Activated CD4-positive, alpha-beta T cell treated with anti-CD3 and anti-CD28 coated beads, Interleukin-2, Interleukin-4, amounts not matched to agents 100 ng/mL and 50 ng/mL, durations not matched to agents 16 hours and 8 hours (primary cell): ENCODE results near the gene LSMEM2.

Experiments
- DNase-seq: peaks from one replicate; pipeline ENCODE4 v3.0.0-alpha.2; 2020; ENCODE audit warnings: low spot score

Gene LSMEM2

GRCh38 chr3:50322386-50323091 is 43.7 kb downstream of the LSMEM2 start, which contains the start of gene HYAL2:
TSS of gene HYAL2 (minus strand) at chr3:50322745. CDS start at chr3:50320489, 2,256 bp downstream.
- no peak for DNase-seq

GRCh38 chr3:50323092-50323600 is 44.3 kb downstream of the LSMEM2 start:
- DNase-seq = no peak

GRCh38 chr3:50323614-50324199 is 44.8 kb downstream of the LSMEM2 start:
- DNase-seq = no peak

- DNase-seq = peak; percentile 64
Measured at GRCh38 chr3:50324351-50325112, 45.6 kb downstream of the LSMEM2 start.

- DNase-seq = no peak
Measured at GRCh38 chr3:50325113-50325480, 46.2 kb downstream of the LSMEM2 start.

GRCh38 chr3:50325497-50326181 is 46.8 kb downstream of the LSMEM2 start:
- DNase-seq = no peak

- no peak for DNase-seq
Measured at GRCh38 chr3:50326182-50326541, 47.3 kb downstream of the LSMEM2 start.

GRCh38 chr3:50327129-50327528 is 48.2 kb downstream of the LSMEM2 start:
- no peak for DNase-seq

GRCh38 chr3:50327943-50328691 is 49.2 kb downstream of the LSMEM2 start, which contains the start of gene TUSC2:
TSS of gene TUSC2 (minus strand) at chr3:50328223. CDS start at chr3:50328099, 124 bp downstream.
- peak; percentile 97 for DNase-seq

- no peak for DNase-seq
Measured at GRCh38 chr3:50330330-50330729, 51.4 kb downstream of the LSMEM2 start.

- DNase-seq = no peak
Measured at GRCh38 chr3:50331364-50331907, 52.5 kb downstream of the LSMEM2 start.

GRCh38 chr3:50333744-50334328 is 54.9 kb downstream of the LSMEM2 start:
- DNase-seq = peak; percentile 31

- no peak for DNase-seq
Measured at GRCh38 chr3:50334339-50335075, 55.6 kb downstream of the LSMEM2 start.

- DNase-seq = peak; percentile 70
Measured at GRCh38 chr3:50336452-50337174, 57.7 kb downstream of the LSMEM2 start.

GRCh38 chr3:50337175-50337861 is 58.4 kb downstream of the LSMEM2 start:
- DNase-seq = peak; percentile 99
